ENCODE results near the gene MRTFB. TPM values are rescaled to one million over a fixed set of nuclear protein-coding genes. Genes with fewer than 3 reads are reported as not detected.
A peak's percentile ranks its signal among the peaks of the same experiment; 100 is the strongest.

Gene MRTFB
- total RNA-seq, 4 donors from 2014 or later: 17.1 to 77.8 (median 21.9) TPM

DNA sequence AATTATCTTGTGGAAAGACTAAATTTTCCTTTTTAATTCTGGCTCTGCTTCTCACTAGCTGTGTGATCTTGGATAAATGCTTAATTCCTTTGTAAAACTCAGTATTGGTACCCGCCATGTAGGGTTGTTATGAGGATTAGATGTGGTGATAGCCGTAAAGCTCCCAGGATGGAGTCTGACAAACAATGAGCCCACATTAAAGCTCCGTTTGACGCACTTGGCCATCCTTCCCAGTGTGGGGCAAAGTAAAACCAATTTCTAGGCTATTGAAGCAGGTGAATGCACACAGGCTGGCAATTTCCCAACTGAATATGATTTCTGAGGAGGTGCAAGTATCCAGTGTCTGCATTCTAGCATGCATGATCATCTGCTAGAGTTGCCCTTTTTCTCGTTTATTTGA lies 123.6 kb downstream of the MRTFB start:
- DNase-seq: no peak

DNA sequence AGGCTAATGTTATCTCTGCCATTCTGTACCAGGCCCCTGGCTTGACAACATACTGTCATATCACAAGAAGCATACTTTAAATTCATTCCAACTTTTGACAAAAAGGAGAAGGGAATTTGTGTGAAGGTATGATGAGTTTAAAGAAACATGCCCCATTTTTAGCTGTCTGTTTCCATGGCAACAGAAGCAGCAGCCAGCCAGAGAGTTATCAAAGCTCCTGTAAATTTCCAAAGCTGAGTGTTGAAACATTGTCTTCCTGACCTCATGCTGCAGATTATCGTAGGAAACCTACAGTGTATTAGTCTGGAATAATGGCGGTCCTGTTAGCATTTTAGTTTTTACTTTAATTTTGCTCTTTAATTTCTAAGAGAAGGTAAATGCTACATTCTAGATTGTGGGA lies 124.9 kb downstream of the MRTFB start:
- 80 to 83% methylated on average over 2 of the region's 2 CpGs for WGBS, 2 donors
- H3K9me3 ChIP-seq: no peaks in the 10 kb centered on the region
- no peak overlapping the region for H3K4me3 ChIP-seq
- H3K4me1 ChIP-seq: peaks cover 0 to 37% (median 8%) of the 10 kb centered on the region in 3 donors
- no peaks in the 10 kb centered on the region for H3K36me3 ChIP-seq
- intact Hi-C loops (cut with DNase I): loop anchor here (10.0 kb wide), 1 partner anchor 59 kb away; no protein-coding TSS in a partner anchor
- no peak for DNase-seq
- no peak overlapping the region for H3K27ac ChIP-seq
- H3K27me3 ChIP-seq: no peaks in the 10 kb centered on the region
- TF ChIP-seq POLR2A (IDR thresholded peaks at IDR 0.05): no peak
- TF ChIP-seq, protein P1, sequence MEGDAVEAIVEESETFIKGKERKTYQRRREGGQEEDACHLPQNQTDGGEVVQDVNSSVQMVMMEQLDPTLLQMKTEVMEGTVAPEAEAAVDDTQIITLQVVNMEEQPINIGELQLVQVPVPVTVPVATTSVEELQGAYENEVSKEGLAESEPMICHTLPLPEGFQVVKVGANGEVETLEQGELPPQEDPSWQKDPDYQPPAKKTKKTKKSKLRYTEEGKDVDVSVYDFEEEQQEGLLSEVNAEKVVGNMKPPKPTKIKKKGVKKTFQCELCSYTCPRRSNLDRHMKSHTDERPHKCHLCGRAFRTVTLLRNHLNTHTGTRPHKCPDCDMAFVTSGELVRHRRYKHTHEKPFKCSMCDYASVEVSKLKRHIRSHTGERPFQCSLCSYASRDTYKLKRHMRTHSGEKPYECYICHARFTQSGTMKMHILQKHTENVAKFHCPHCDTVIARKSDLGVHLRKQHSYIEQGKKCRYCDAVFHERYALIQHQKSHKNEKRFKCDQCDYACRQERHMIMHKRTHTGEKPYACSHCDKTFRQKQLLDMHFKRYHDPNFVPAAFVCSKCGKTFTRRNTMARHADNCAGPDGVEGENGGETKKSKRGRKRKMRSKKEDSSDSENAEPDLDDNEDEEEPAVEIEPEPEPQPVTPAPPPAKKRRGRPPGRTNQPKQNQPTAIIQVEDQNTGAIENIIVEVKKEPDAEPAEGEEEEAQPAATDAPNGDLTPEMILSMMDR (IDR thresholded peaks at IDR 0.05): no peak

More for the DNA sequence above, 123.6 kb downstream of the MRTFB start:
- Histone ChIP-seq H3K36me3 (no peaks in the 10 kb centered on the region), H3K27me3 (no peaks in the 10 kb centered on the region), H3K4me3 (peak overlapping the region in 1 of 4 donors; percentile 7), H3K9me3 (no peaks in the 10 kb centered on the region), H3K4me1 (peaks cover 0 to 37% (median 7%) of the 10 kb centered on the region in 3 donors), H3K27ac (peak overlapping the region in 1 of 4 donors; percentile 38)
- WGBS, 2 donors: 85 to 89% methylated on average over 5 of the region's 5 CpGs
- no peak for TF ChIP-seq POLR2A (IDR thresholded peaks at IDR 0.05)
- TF ChIP-seq, protein P1 (IDR thresholded peaks at IDR 0.05): no peak
- intact Hi-C loops (cut with DNase I): loop anchor here (10.0 kb wide), 1 partner anchor 60 kb away; no protein-coding TSS in a partner anchor

DNA sequence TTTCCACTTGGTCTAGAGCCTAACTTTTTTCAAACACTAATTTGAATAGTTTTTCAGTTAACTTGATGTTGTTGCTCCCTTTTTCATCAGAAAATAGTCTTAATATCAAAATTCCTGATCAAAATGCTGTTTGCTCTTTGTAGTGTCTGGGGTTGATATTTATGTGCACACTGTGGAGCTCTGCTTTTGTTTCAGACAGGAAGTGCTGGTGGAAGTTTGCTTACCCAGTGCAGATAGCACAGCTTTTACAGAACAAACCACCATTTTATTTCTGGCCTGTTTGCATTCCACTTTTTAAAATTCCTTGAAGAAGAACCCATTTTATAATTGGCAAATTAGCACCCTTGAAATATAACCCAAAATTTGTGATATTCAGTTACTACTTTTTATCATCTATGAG lies 125.4 kb downstream of the MRTFB start:
- no peak for DNase-seq
- Histone ChIP-seq H3K4me1 (peaks cover 0 to 42% (median 10%) of the 10 kb centered on the region in 3 donors), H3K4me3 (no peak overlapping the region), H3K27me3 (no peaks in the 10 kb centered on the region), H3K36me3 (no peaks in the 10 kb centered on the region), H3K9me3 (no peaks in the 10 kb centered on the region), H3K27ac (no peak overlapping the region)
- intact Hi-C loops (cut with DNase I): loop anchor here (10.0 kb wide), 1 partner anchor 58 kb away; no protein-coding TSS in a partner anchor
- TF ChIP-seq, protein P1 (IDR thresholded peaks at IDR 0.05): no peak
- TF ChIP-seq POLR2A (IDR thresholded peaks at IDR 0.05): no peak

DNA sequence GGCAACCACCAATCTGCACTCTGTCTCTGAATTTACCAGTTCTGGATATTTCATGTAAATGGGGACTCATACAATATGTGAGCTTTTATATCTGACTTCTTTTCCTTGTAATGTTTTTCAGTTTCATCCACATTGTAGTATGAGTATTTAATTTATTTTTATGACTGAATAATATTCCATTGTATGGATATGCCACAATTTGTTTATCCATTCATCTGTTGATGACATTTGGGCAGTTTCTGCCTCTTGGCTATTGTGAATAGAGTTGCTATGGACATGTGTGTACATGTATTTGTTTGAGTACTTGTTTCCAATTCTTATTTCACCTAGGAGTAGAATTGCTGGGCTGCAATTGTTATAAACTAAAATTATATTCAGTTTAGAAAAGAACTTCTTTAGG lies 126.9 kb downstream of the MRTFB start:
- Histone ChIP-seq H3K36me3 (no peaks in the 10 kb centered on the region), H3K27ac (no peak overlapping the region), H3K4me1 (peaks cover 6 to 57% (median 15%) of the 10 kb centered on the region in 3 donors), H3K9me3 (no peaks in the 10 kb centered on the region), H3K27me3 (no peaks in the 10 kb centered on the region), H3K4me3 (no peak overlapping the region)
- DNase-seq: no peak
- intact Hi-C loops (cut with DNase I): loop anchor here (10.0 kb wide), 1 partner anchor 57 kb away; no protein-coding TSS in a partner anchor
- no peak for TF ChIP-seq POLR2A (IDR thresholded peaks at IDR 0.05)
- TF ChIP-seq, protein P1 (IDR thresholded peaks at IDR 0.05): no peak

DNA sequence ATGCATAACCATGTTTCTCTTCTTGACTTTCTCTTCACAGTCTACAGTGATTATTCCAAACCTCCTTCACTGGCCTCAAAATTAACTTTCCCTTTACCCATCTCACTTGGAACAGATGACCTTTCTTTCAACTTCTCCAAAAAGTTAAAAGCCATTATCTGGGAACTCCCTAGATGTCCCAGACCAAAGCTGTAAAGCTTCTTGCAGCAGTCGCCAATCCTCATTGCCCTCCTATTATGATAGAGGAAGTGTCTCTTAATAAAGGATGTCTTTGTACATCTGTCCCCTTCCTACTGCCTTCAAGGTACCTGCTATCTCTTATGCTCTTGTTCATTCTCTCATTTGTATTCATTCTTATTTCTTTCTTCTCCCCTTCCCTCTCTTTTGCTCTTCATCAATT lies 127.5 kb downstream of the MRTFB start:
- Histone ChIP-seq H3K9me3 (no peaks in the 10 kb centered on the region), H3K4me1 (peaks cover 7 to 62% (median 19%) of the 10 kb centered on the region in 3 donors), H3K27me3 (no peaks in the 10 kb centered on the region), H3K4me3 (no peak overlapping the region), H3K36me3 (no peaks in the 10 kb centered on the region), H3K27ac (peak overlapping the region in 1 of 4 donors; percentile 17)
- DNase-seq: no peak
- intact Hi-C loops (cut with DNase I): loop anchor here (10.0 kb wide), 1 partner anchor 56 kb away; no protein-coding TSS in a partner anchor
- WGBS, 2 donors: 69 to 71% methylated on average over 1 of the region's 1 CpG
- TF ChIP-seq, protein P1 (IDR thresholded peaks at IDR 0.05): no peak
- no peak for TF ChIP-seq POLR2A (IDR thresholded peaks at IDR 0.05)
